ENCODE data around the gene SPRED2.
"Not testable (repeated sequence)": the region's sequence is repeated elsewhere in the genome, so short reads cannot be mapped to it uniquely, and the experiment has no call there.

The SPRED2 gene

GRCh38 chr2:65337915-65338314, 94.5 kb downstream of the SPRED2 start:
- not testable (repeated sequence) for DNase-seq

GRCh38 chr2:65334714-65335113, 97.7 kb downstream of the SPRED2 start:
- DNase-seq: no peak

- DNase-seq: no peak
These were observed 100.9 kb downstream of the SPRED2 start for GRCh38 chr2:65331336-65332025.

GRCh38 chr2:65329525-65329924, 102.9 kb downstream of the SPRED2 start:
- DNase-seq: no peak

GRCh38 chr2:65326276-65326675, 106.1 kb downstream of the SPRED2 start:
- no peak for DNase-seq

- DNase-seq: no peak
These were observed 107.3 kb downstream of the SPRED2 start for GRCh38 chr2:65325066-65325465.

GRCh38 chr2:65320946-65321345, 111.5 kb downstream of the SPRED2 start:
- no peak for DNase-seq

GRCh38 chr2:65320042-65320725, 112.2 kb downstream of the SPRED2 start:
- no peak for DNase-seq

GRCh38 chr2:65319674-65320041, 112.7 kb downstream of the SPRED2 start:
- no peak for DNase-seq

GRCh38 chr2:65319072-65319673, 113.2 kb downstream of the SPRED2 start:
- DNase-seq: no peak

- DNase-seq: no peak
These were observed 114.6 kb downstream of the SPRED2 start for GRCh38 chr2:65317841-65318240.

GRCh38 chr2:65317351-65317750, 115.0 kb downstream of the SPRED2 start:
- DNase-seq: not testable (repeated sequence)

- peak; percentile 9 for DNase-seq
These were observed 116.3 kb downstream of the SPRED2 start for GRCh38 chr2:65316072-65316471.

- no peak for DNase-seq
These were observed 117.5 kb downstream of the SPRED2 start for GRCh38 chr2:65314801-65315441.

GRCh38 chr2:65313954-65314256, 118.5 kb downstream of the SPRED2 start:
- DNase-seq: no peak

- no peak for DNase-seq
These were observed 119.1 kb downstream of the SPRED2 start for GRCh38 chr2:65313126-65313953.

- no peak for DNase-seq
These were observed 120.8 kb downstream of the SPRED2 start for GRCh38 chr2:65311596-65311995.

GRCh38 chr2:65311049-65311448, 121.3 kb downstream of the SPRED2 start:
- no peak for DNase-seq

GRCh38 chr2:65309699-65310098, 122.7 kb downstream of the SPRED2 start:
- DNase-seq: no peak

GRCh38 chr2:65305934-65306333, 126.5 kb downstream of the SPRED2 start:
- no peak for DNase-seq

- DNase-seq: peak; percentile 56
These were observed 131.4 kb downstream of the SPRED2 start for GRCh38 chr2:65300761-65301711.

All from midbrain (tissue), 1 donor.